HEK293 (cell line): Measurements from ENCODE around the gene FILIP1L.

ENCODE experiments used
- EGR2 ChIP-seq: fragments of 450-650 bp; formaldehyde crosslinking; IDR thresholded peaks from 2 replicates; pipeline ENCODE4 v1.5.1; 2016; ENCODE audit warnings: low read depth, missing biosample characterization, missing genetic modification characterization
- MYNN ChIP-seq: fragments of 450-650 bp; formaldehyde crosslinking; IDR thresholded peaks from 2 replicates; pipeline ENCODE4 v1.5.1; 2016; ENCODE audit warnings: missing biosample characterization, missing genetic modification characterization, borderline replicate concordance
- OVOL3 ChIP-seq: fragments of 450-650 bp; formaldehyde crosslinking; IDR thresholded peaks from 2 replicates; pipeline ENCODE4 v1.5.1; 2016; ENCODE audit warnings: missing biosample characterization, missing genetic modification characterization
- PRDM1 ChIP-seq: fragments of 450-650 bp; formaldehyde crosslinking; IDR thresholded peaks from 2 replicates; pipeline ENCODE4; 2016; ENCODE audit warnings: missing biosample characterization, missing genetic modification characterization
- SETDB1 ChIP-seq: IDR thresholded peaks from one replicate; pipeline ENCODE4 v1.6.1; 2017; ENCODE audit warnings: mild to moderate bottlenecking, low read length, moderate library complexity, mixed read lengths; ENCODE audit not compliant: insufficient read length
- SP3 ChIP-seq: fragments of 450-650 bp; formaldehyde crosslinking; IDR thresholded peaks from 2 replicates; pipeline ENCODE4 v1.5.1; 2016; ENCODE audit warnings: missing biosample characterization, missing genetic modification characterization
- SP7 ChIP-seq: fragments of 450-650 bp; formaldehyde crosslinking; IDR thresholded peaks from 2 replicates; pipeline ENCODE4 v1.5.1; 2016; ENCODE audit warnings: missing biosample characterization, missing genetic modification characterization
- ZNF132 ChIP-seq: fragments of 450-650 bp; formaldehyde crosslinking; IDR thresholded peaks from 2 replicates; pipeline ENCODE4 v1.5.1; 2017; ENCODE audit warnings: missing biosample characterization, missing genetic modification characterization, borderline replicate concordance
- ZNF248 ChIP-seq: fragments of 450-650 bp; formaldehyde crosslinking; IDR thresholded peaks from 2 replicates; pipeline ENCODE4 v1.5.1; 2017; ENCODE audit warnings: missing biosample characterization, missing genetic modification characterization
- ZNF654 ChIP-seq: fragments of 450-650 bp; formaldehyde crosslinking; IDR thresholded peaks from 2 replicates; pipeline ENCODE4 v1.5.1; 2016; ENCODE audit warnings: low read depth, missing biosample characterization, missing genetic modification characterization
- TF ChIP-seq, protein P1 (sequence below): fragments of 450-650 bp; formaldehyde crosslinking; IDR thresholded peaks from 2 replicates; pipeline ENCODE4 v1.5.1; 2016; ENCODE audit warnings: missing biosample characterization, missing genetic modification characterization
- TF ChIP-seq, protein P2 (sequence below): fragments of 450-650 bp; formaldehyde crosslinking; IDR thresholded peaks from 2 replicates; pipeline ENCODE4 v1.5.1; 2016; ENCODE audit warnings: missing biosample characterization, missing genetic modification characterization
- TF ChIP-seq, protein P3 (sequence below): fragments of 450-650 bp; formaldehyde crosslinking; IDR thresholded peaks from 2 replicates; pipeline ENCODE4 v1.5.1; 2016; ENCODE audit warnings: missing biosample characterization, missing genetic modification characterization
- TF ChIP-seq, protein P4 (sequence below): fragments of 450-650 bp; formaldehyde crosslinking; IDR thresholded peaks from 2 replicates; pipeline ENCODE4 v1.5.1; 2016; ENCODE audit warnings: missing biosample characterization, missing genetic modification characterization, low read depth

DNA sequence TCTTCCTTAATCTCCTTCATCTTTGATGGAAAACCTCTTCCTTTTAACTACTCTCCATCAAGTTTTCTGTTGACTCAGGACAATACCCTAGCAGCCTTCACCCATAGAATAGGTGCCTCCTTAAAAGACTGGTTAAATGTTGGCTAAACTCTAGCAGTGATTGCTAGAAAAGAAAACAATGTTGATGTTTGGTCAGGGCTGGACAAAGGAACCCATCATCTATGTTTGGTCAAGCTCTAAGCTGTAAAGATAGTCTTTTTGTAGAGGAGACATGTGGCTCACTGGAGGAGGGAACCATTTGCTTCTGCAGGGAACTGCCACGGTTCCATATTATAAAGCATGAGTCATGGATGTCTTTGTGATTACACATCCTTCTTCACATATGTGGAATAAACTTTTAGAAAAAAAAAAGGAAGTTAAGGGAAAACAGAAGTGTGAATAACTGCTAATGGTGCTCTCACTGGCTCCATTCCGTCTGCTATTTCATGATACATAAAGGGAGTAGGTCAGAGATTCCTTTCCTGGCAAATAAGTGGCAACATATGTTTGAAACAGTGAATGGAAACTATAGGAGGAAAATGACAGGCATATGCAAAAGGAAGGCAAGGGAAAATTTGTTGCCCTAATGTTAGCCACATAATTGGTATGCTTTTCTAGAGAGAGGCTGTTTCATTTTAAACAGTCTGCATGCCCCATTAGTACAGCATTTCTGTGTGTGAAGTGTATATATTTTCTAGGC, 218.4 kb downstream of the FILIP1L start:
- TF ChIP-seq, protein P1, sequence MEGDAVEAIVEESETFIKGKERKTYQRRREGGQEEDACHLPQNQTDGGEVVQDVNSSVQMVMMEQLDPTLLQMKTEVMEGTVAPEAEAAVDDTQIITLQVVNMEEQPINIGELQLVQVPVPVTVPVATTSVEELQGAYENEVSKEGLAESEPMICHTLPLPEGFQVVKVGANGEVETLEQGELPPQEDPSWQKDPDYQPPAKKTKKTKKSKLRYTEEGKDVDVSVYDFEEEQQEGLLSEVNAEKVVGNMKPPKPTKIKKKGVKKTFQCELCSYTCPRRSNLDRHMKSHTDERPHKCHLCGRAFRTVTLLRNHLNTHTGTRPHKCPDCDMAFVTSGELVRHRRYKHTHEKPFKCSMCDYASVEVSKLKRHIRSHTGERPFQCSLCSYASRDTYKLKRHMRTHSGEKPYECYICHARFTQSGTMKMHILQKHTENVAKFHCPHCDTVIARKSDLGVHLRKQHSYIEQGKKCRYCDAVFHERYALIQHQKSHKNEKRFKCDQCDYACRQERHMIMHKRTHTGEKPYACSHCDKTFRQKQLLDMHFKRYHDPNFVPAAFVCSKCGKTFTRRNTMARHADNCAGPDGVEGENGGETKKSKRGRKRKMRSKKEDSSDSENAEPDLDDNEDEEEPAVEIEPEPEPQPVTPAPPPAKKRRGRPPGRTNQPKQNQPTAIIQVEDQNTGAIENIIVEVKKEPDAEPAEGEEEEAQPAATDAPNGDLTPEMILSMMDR: no peak
- TF ChIP-seq, protein P2, sequence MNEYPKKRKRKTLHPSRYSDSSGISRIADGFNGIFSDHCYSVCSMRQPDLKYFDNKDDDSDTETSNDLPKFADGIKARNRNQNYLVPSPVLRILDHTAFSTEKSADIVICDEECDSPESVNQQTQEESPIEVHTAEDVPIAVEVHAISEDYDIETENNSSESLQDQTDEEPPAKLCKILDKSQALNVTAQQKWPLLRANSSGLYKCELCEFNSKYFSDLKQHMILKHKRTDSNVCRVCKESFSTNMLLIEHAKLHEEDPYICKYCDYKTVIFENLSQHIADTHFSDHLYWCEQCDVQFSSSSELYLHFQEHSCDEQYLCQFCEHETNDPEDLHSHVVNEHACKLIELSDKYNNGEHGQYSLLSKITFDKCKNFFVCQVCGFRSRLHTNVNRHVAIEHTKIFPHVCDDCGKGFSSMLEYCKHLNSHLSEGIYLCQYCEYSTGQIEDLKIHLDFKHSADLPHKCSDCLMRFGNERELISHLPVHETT (tag by site-specific recombination): no peak
- TF ChIP-seq MYNN (tag by site-specific recombination) (no peak), EGR2 (tag by site-specific recombination) (no peak), ZNF654 (tag by site-specific recombination) (no peak), PRDM1 (tag by site-specific recombination) (peak; percentile 60), SETDB1 (no peak), SP3 (tag by site-specific recombination) (no peak), OVOL3 (tag by site-specific recombination) (no peak), ZNF248 (tag by site-specific recombination) (no peak), ZNF132 (no peak), SP7 (tag by site-specific recombination) (peak; percentile 27; the same call in 1 of the 2 replicates)
- TF ChIP-seq, protein P3, sequence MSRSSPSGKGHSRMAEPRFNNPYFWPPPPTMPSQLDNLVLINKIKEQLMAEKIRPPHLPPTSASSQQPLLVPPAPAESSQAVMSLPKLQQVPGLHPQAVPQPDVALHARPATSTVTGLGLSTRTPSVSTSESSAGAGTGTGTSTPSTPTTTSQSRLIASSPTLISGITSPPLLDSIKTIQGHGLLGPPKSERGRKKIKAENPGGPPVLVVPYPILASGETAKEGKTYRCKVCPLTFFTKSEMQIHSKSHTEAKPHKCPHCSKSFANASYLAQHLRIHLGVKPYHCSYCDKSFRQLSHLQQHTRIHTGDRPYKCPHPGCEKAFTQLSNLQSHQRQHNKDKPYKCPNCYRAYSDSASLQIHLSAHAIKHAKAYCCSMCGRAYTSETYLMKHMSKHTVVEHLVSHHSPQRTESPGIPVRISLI (tag by site-specific recombination): 0 out of 2 replicates have a peak, but pooled peaks have one; percentile 45
- TF ChIP-seq, protein P4, sequence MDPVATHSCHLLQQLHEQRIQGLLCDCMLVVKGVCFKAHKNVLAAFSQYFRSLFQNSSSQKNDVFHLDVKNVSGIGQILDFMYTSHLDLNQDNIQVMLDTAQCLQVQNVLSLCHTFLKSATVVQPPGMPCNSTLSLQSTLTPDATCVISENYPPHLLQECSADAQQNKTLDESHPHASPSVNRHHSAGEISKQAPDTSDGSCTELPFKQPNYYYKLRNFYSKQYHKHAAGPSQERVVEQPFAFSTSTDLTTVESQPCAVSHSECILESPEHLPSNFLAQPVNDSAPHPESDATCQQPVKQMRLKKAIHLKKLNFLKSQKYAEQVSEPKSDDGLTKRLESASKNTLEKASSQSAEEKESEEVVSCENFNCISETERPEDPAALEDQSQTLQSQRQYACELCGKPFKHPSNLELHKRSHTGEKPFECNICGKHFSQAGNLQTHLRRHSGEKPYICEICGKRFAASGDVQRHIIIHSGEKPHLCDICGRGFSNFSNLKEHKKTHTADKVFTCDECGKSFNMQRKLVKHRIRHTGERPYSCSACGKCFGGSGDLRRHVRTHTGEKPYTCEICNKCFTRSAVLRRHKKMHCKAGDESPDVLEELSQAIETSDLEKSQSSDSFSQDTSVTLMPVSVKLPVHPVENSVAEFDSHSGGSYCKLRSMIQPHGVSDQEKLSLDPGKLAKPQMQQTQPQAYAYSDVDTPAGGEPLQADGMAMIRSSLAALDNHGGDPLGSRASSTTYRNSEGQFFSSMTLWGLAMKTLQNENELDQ (tag by site-specific recombination): no peak
